Measurements from ENCODE around the gene ZBTB20. TPM values are rescaled to one million over a fixed set of nuclear protein-coding genes. Genes with fewer than 3 reads are reported as not detected.

Gene ZBTB20
- polyA plus RNA-seq, 3 donors: 1.3 to 3.2 (median 2.0) TPM

DNA sequence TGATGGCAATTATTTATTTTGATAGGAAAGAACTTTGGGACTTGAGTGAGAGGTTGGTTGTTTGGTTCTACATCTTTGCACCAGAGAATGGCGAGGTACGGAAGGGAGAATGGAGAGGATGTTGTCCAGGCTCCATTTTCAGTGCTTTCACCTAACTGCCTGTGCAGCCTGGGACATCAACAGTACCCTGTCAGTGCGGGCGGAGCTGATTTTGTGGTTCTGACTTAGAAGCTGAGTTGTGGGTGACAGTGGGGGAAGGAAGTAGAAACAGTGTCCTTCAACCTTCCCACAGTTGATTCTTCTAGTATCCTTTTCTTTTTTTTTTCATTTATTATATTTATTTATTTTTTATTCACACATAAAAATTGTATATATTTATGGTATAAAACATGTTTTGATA is 757.9 kb downstream of the ZBTB20 start:
- H3K27me3 ChIP-seq (ENCODE audit: control insufficient read depth in 2 of 2, insufficient read depth in 2 of 2, low read length in 2 of 2): no peaks in the 10 kb centered on the region
- Mint-ChIP-seq H3K36me3 (peaks cover 4 to 5% of the 10 kb centered on the region in 2 donors), H3K4me1 (peaks cover 7% of the 10 kb centered on the region), H3K27ac (peak overlapping the region in 1 of 7 donors; percentile 0), H3K27me3 (ENCODE audit: low read depth in 3 of 3) (no peaks in the 10 kb centered on the region), H3K9me3 (no peaks in the 10 kb centered on the region), H3K4me3 (no peak overlapping the region)
- H3K9me3 ChIP-seq (replicated peaks in 1 of 2; ENCODE audit: control insufficient read depth in 1 of 2, insufficient read depth in 1 of 2, low read length in 2 of 2): no peaks in the 10 kb centered on the region
- no peak for DNase-seq
- no peaks in the 10 kb centered on the region for H3K36me3 ChIP-seq (replicated peaks in 1 of 2; ENCODE audit: control insufficient read depth in 1 of 2, insufficient read depth in 2 of 2, low read length in 2 of 2)
- intact Hi-C loops (cut with micrococcal nuclease): no loop called here
- H3K27ac ChIP-seq (ENCODE audit: low read depth in 1 of 2, low read length in 2 of 2): no peak overlapping the region
- WGBS (ENCODE audit: insufficient coverage): no CpG with 5 or more reads among the region's 4 CpGs
- no peaks in the 10 kb centered on the region for H4K20me1 ChIP-seq (ENCODE audit: insufficient read depth, low read length)
- no peaks in the 10 kb centered on the region for H3K4me1 ChIP-seq (ENCODE audit: control insufficient read depth in 1 of 2, insufficient read depth in 2 of 2, low read length in 2 of 2)
- H2AFZ ChIP-seq (ENCODE audit: insufficient read depth, low read depth, low read length, poor library complexity, severe bottlenecking): no peak overlapping the region
- no peak overlapping the region for H3K4me2 ChIP-seq (replicated peaks; ENCODE audit: extremely low read depth, low read length, poor library complexity, severe bottlenecking)
- H3K4me3 ChIP-seq (replicated peaks in 1 of 3; ENCODE audit: low read depth in 2 of 3, low read length in 3 of 3): no peak overlapping the region
- no peak for TF ChIP-seq CTCF (IDR thresholded peaks at IDR 0.05)
- H3K79me2 ChIP-seq (ENCODE audit: insufficient read depth, low read length): no peaks in the 10 kb centered on the region
- H3K9ac ChIP-seq (ENCODE audit: insufficient read depth, low read length, poor library complexity, severe bottlenecking): no peak overlapping the region

- Histone ChIP-seq H3K4me2 (replicated peaks; ENCODE audit: extremely low read depth, low read length, poor library complexity, severe bottlenecking) (peak overlapping the region; percentile 72), H4K20me1 (ENCODE audit: insufficient read depth, low read length) (no peaks in the 10 kb centered on the region), H3K9ac (ENCODE audit: insufficient read depth, low read length, poor library complexity, severe bottlenecking) (peak overlapping the region; percentile 44), H2AFZ (ENCODE audit: insufficient read depth, low read depth, low read length, poor library complexity, severe bottlenecking) (peak overlapping the region; percentile 77), H3K4me1 (ENCODE audit: control insufficient read depth in 1 of 2, insufficient read depth in 2 of 2, low read length in 2 of 2) (no peaks in the 10 kb centered on the region), H3K79me2 (ENCODE audit: insufficient read depth, low read length) (no peaks in the 10 kb centered on the region), H3K9me3 (replicated peaks in 1 of 2; ENCODE audit: control insufficient read depth in 1 of 2, insufficient read depth in 1 of 2, low read length in 2 of 2) (no peaks in the 10 kb centered on the region), H3K27ac (ENCODE audit: low read depth in 1 of 2, low read length in 2 of 2) (no peak overlapping the region), H3K4me3 (replicated peaks in 1 of 3; ENCODE audit: low read depth in 2 of 3, low read length in 3 of 3) (peak overlapping the region in 1 of 3 experiments; percentile 70), H3K36me3 (replicated peaks in 1 of 2; ENCODE audit: control insufficient read depth in 1 of 2, insufficient read depth in 2 of 2, low read length in 2 of 2) (no peaks in the 10 kb centered on the region), H3K27me3 (ENCODE audit: control insufficient read depth in 2 of 2, insufficient read depth in 2 of 2, low read length in 2 of 2) (no peaks in the 10 kb centered on the region)
- H3K27ac Mint-ChIP-seq: no peak overlapping the region
- intact Hi-C loops (cut with micrococcal nuclease): no loop called here
- peak overlapping the region in 1 of 2 donors; percentile 90 for H3K4me3 Mint-ChIP-seq
- H3K4me1 Mint-ChIP-seq: peaks cover 9% of the 10 kb centered on the region
- no CpG with 5 or more reads among the region's 4 CpGs for WGBS (ENCODE audit: insufficient coverage)
- no peak for DNase-seq
- no peak for TF ChIP-seq CTCF (IDR thresholded peaks at IDR 0.05)
- no peaks in the 10 kb centered on the region for H3K27me3 Mint-ChIP-seq (ENCODE audit: low read depth in 3 of 3)
- H3K9me3 Mint-ChIP-seq: no peaks in the 10 kb centered on the region
- peaks cover 7 to 12% of the 10 kb centered on the region in 2 donors for H3K36me3 Mint-ChIP-seq
These were observed 762.6 kb downstream of the ZBTB20 start for GRCh38 chr3:114384558-114384903.

Data from CD14-positive monocyte (primary cell).